Mesenchymal stem cell (in vitro differentiated cells and primary cell): ENCODE measurements around the gene MICAL3.
"Not testable (repeated sequence)": the region's sequence is repeated elsewhere in the genome, so short reads cannot be mapped to it uniquely, and the experiment has no call there.

Source experiments
- DNase-seq: peaks from one replicate; pipeline ENCODE4 v3.0.0-alpha.2; 2013
- H2AFZ ChIP-seq: one replicate; pipeline ENCODE4 v1.6.1; 2013; ENCODE audit warnings: low read depth, mild to moderate bottlenecking, control low read depth, inconsistent platforms, low read length, moderate library complexity
- H2AK5ac ChIP-seq: 2 replicates; pipeline ENCODE4 v1.6.1; 2013; ENCODE audit warnings: low read length, moderate library complexity, mild to moderate bottlenecking, inconsistent platforms; ENCODE audit not compliant: severe bottlenecking
- H2BK120ac ChIP-seq: one replicate; pipeline ENCODE4 v1.6.1; 2013; ENCODE audit warnings: low read depth, mild to moderate bottlenecking, inconsistent platforms, low read length, moderate library complexity
- H2BK12ac ChIP-seq, 2 experiments: one replicate each; pipeline ENCODE4 v1.6.1; 2013; ENCODE audit warnings: inconsistent platforms in 2 of 2, low read length in 2 of 2, mild to moderate bottlenecking in 2 of 2, moderate library complexity in 2 of 2, control low read depth in 1 of 2
- H2BK15ac ChIP-seq: one replicate; pipeline ENCODE4 v1.6.1; 2013; ENCODE audit warnings: mild to moderate bottlenecking, low read depth, inconsistent platforms; ENCODE audit not compliant: poor library complexity, severe bottlenecking
- H2BK5ac ChIP-seq: 2 replicates; pipeline ENCODE4 v1.6.1; 2013; ENCODE audit warnings: low read depth, mild to moderate bottlenecking, low read length, control low read depth, inconsistent platforms; ENCODE audit not compliant: poor library complexity, severe bottlenecking
- H3K14ac ChIP-seq, 2 experiments: one replicate each; pipeline ENCODE4 v1.6.1; 2013; ENCODE audit warnings: inconsistent platforms in 2 of 2, low read length in 2 of 2, control low read depth in 1 of 2, mild to moderate bottlenecking in 1 of 2, moderate library complexity in 1 of 2
- H3K18ac ChIP-seq, 2 experiments: one replicate each; pipeline ENCODE4 v1.6.1; 2013; ENCODE audit warnings: inconsistent platforms in 2 of 2, low read length in 2 of 2, control low read depth in 1 of 2, low read depth in 1 of 2, mild to moderate bottlenecking in 1 of 2
- H3K23ac ChIP-seq, 2 experiments: one replicate each; pipeline ENCODE4 v1.6.1; 2013; ENCODE audit warnings: inconsistent platforms in 2 of 2, low read length in 2 of 2, mild to moderate bottlenecking in 2 of 2, moderate library complexity in 2 of 2, control low read depth in 1 of 2
- H3K27ac ChIP-seq: 2 replicates; pipeline ENCODE4 v1.5.1; 2013; ENCODE audit warnings: mild to moderate bottlenecking, moderate library complexity, low read length, control low read depth, inconsistent platforms; ENCODE audit not compliant: poor library complexity, severe bottlenecking
- H3K27me3 ChIP-seq, 2 experiments: 2 replicates each; pipeline versions ENCODE4 v1.6.1 to v1.7.0; 2013; ENCODE audit warnings: low read length in 2 of 2, mild to moderate bottlenecking in 2 of 2, moderate library complexity in 2 of 2, control low read depth in 1 of 2, inconsistent platforms in 1 of 2; ENCODE audit not compliant: control insufficient read depth in 1 of 2, insufficient read depth in 1 of 2
- H3K36me3 ChIP-seq, 2 experiments: 2 replicates each; pipeline versions ENCODE4 v1.6.1 to v1.7.0; 2013; ENCODE audit warnings: low read length in 2 of 2, control low read depth in 1 of 2, inconsistent platforms in 1 of 2, low read depth in 1 of 2, mild to moderate bottlenecking in 1 of 2; ENCODE audit not compliant: insufficient read depth in 2 of 2, control insufficient read depth in 1 of 2
- H3K4ac ChIP-seq, 2 experiments: one replicate each; pipeline ENCODE4 v1.6.1; 2013; ENCODE audit warnings: inconsistent platforms in 2 of 2, low read length in 2 of 2, mild to moderate bottlenecking in 2 of 2, moderate library complexity in 2 of 2, control low read depth in 1 of 2, low read depth in 1 of 2
- H3K4me1 ChIP-seq: 2 replicates; pipeline ENCODE4 v1.6.1; 2013; ENCODE audit warnings: low read depth, low read length, control low read depth; ENCODE audit not compliant: control insufficient read depth, insufficient read depth
- H3K4me2 ChIP-seq: 2 replicates; pipeline ENCODE4 v1.6.1; 2013; ENCODE audit warnings: low read length, mild to moderate bottlenecking, inconsistent platforms; ENCODE audit not compliant: poor library complexity, severe bottlenecking
- H3K4me3 ChIP-seq, 2 experiments: 2 replicates each; pipeline versions ENCODE4 v1.5.1 to v1.7.0; 2013; ENCODE audit warnings: low read length in 2 of 2, mild to moderate bottlenecking in 2 of 2, control low read depth in 1 of 2, low read depth in 1 of 2; ENCODE audit not compliant: insufficient read depth in 1 of 2
- H3K79me1 ChIP-seq: replicated peaks from 2 replicates; pipeline ENCODE4 v1.6.1; 2013; ENCODE audit warnings: mild to moderate bottlenecking, control low read depth, low read length, inconsistent platforms; ENCODE audit not compliant: poor library complexity, severe bottlenecking
- H3K9ac ChIP-seq: 2 replicates; pipeline ENCODE4 v1.7.0; 2013; ENCODE audit warnings: mild to moderate bottlenecking, low read length, moderate library complexity
- H3K9me3 ChIP-seq: 2 replicates; pipeline ENCODE4 v1.7.0; 2013; ENCODE audit warnings: mild to moderate bottlenecking, low read length; ENCODE audit not compliant: control insufficient read depth
- H4K8ac ChIP-seq: one replicate; pipeline ENCODE4 v1.6.1; 2013; ENCODE audit warnings: inconsistent platforms, mild to moderate bottlenecking, low read length, moderate library complexity
- H4K91ac ChIP-seq: one replicate; pipeline ENCODE4 v1.6.1; 2013; ENCODE audit warnings: mild to moderate bottlenecking, low read length, inconsistent platforms
- WGBS: methylation state at CpG from one replicate; pipeline ENCODE4 v1.1.7; 2013; ENCODE audit warnings: mixed read lengths; 5-methylcytosine and 5-hydroxymethylcytosine counted together

MICAL3 gene

GRCh38 chr22:17939011-17939410 is 85.3 kb downstream of the MICAL3 start:
- 90% methylated on average over 3 of the region's 3 CpGs for WGBS
- peaks cover 0 to 17% of the 10 kb centered on the region in 2 experiments for H3K36me3 ChIP-seq
- no peak overlapping the region for H4K91ac ChIP-seq

GRCh38 chr22:17938484-17938924 is 85.9 kb downstream of the MICAL3 start:
- Histone ChIP-seq H3K18ac (no peak overlapping the region), H3K9ac (no peak overlapping the region), H3K4ac (no peak overlapping the region), H2BK120ac (no peak overlapping the region), H3K9me3 (no peaks in the 10 kb centered on the region), H2BK15ac (no peak overlapping the region), H3K79me1 (peaks cover 3% of the 10 kb centered on the region), H3K27ac (no peak overlapping the region), H3K4me3 (no peak overlapping the region), H4K8ac (no peak overlapping the region), H4K91ac (no peak overlapping the region), H3K4me2 (no peak overlapping the region), H3K23ac (no peak overlapping the region), H2AFZ (no peak overlapping the region), H3K36me3 (peaks cover 0 to 17% of the 10 kb centered on the region in 2 experiments), H3K27me3 (no peaks in the 10 kb centered on the region), H2BK12ac (no peak overlapping the region), H3K14ac (no peak overlapping the region), H3K4me1 (peaks cover 25% of the 10 kb centered on the region), H2AK5ac (no peak overlapping the region), H2BK5ac (no peak overlapping the region)
- WGBS = 91% methylated on average over 7 of the region's 8 CpGs
- DNase-seq = no peak

More at GRCh38 chr22:17939011-17939410, 85.3 kb downstream of the MICAL3 start:
- no peak overlapping the region for H3K18ac ChIP-seq
- no peak overlapping the region for H4K8ac ChIP-seq
- no peak overlapping the region for H3K27ac ChIP-seq
- DNase-seq = no peak
- H3K79me1 ChIP-seq = peaks cover 3% of the 10 kb centered on the region
- peaks cover 27% of the 10 kb centered on the region for H3K4me1 ChIP-seq
- no peak overlapping the region for H2BK12ac ChIP-seq
- H3K27me3 ChIP-seq = no peaks in the 10 kb centered on the region
- H3K14ac ChIP-seq = no peak overlapping the region
- H2AFZ ChIP-seq = no peak overlapping the region
- H2AK5ac ChIP-seq = no peak overlapping the region
- H3K4me3 ChIP-seq = no peak overlapping the region
- H2BK120ac ChIP-seq = no peak overlapping the region
- H3K9ac ChIP-seq = no peak overlapping the region
- H3K4ac ChIP-seq = no peak overlapping the region
- no peaks in the 10 kb centered on the region for H3K9me3 ChIP-seq
- H2BK5ac ChIP-seq = no peak overlapping the region
- no peak overlapping the region for H3K23ac ChIP-seq
- H3K4me2 ChIP-seq = no peak overlapping the region
- H2BK15ac ChIP-seq = no peak overlapping the region

GRCh38 chr22:17932457-17932856 is 91.9 kb downstream of the MICAL3 start:
- H2BK120ac ChIP-seq, H3K27ac ChIP-seq, H3K4me2 ChIP-seq, H3K4me3 ChIP-seq, H3K27me3 ChIP-seq, H2BK12ac ChIP-seq, H3K9ac ChIP-seq, H2AFZ ChIP-seq, H2AK5ac ChIP-seq, H3K79me1 ChIP-seq, H3K36me3 ChIP-seq, H3K18ac ChIP-seq, H4K91ac ChIP-seq, H4K8ac ChIP-seq, H3K9me3 ChIP-seq, H2BK15ac ChIP-seq, H3K4ac ChIP-seq, H2BK5ac ChIP-seq, H3K23ac ChIP-seq, DNase-seq, H3K14ac ChIP-seq: not testable (repeated sequence)
- H3K4me1 ChIP-seq = peaks cover 11% of the 10 kb centered on the region
- WGBS = no CpG with 5 or more reads among the region's 2 CpGs

- Histone ChIP-seq H3K23ac (no peak overlapping the region), H3K4me2 (no peak overlapping the region), H3K14ac (no peak overlapping the region), H3K36me3 (peaks cover 0 to 6% of the 10 kb centered on the region in 2 experiments), H2AK5ac (no peak overlapping the region), H3K4ac (no peak overlapping the region), H3K9me3 (no peaks in the 10 kb centered on the region), H4K91ac (no peak overlapping the region), H4K8ac (no peak overlapping the region), H3K18ac (no peak overlapping the region), H3K27ac (no peak overlapping the region), H3K27me3 (no peaks in the 10 kb centered on the region), H3K4me3 (no peak overlapping the region), H2BK5ac (no peak overlapping the region), H2AFZ (no peak overlapping the region), H3K9ac (no peak overlapping the region), H2BK120ac (no peak overlapping the region), H3K79me1 (peaks cover 6% of the 10 kb centered on the region), H3K4me1 (peaks cover 12% of the 10 kb centered on the region), H2BK12ac (no peak overlapping the region), H2BK15ac (no peak overlapping the region)
- WGBS = 93% methylated on average over 3 of the region's 3 CpGs
- DNase-seq = no peak
Measured at GRCh38 chr22:17931400-17931825, 92.9 kb downstream of the MICAL3 start.
